GM12878 (cell line): ENCODE data around the gene ARHGEF17. TPM values are rescaled to one million over a fixed set of nuclear protein-coding genes. Genes with fewer than 3 reads are reported as not detected.

Experiments
- ATAC-seq: fragments of 200-7000 bp; cut with Tn5 transposase; 3 replicates; pipeline ENCODE4 v1.9.1; 2020; ENCODE audit warnings: mild to moderate bottlenecking, moderate library complexity
- BruUV-seq: library from RNA; stranded (reverse); fragments of 400-500 nt; replicated peaks from 2 replicates; lab custom pipeline; 2021; lab: Mats Ljungman, UMichigan
- CTCF ChIA-PET: fragments of 300-600 bp; sonication (Branson Sonifier 250); formaldehyde crosslinking; extraction: SDS; loops from one replicate; lab custom pipeline; 2021; ENCODE audit warnings: inconsistent platforms; lab: Yijun Ruan, JAX
- POLR2A ChIA-PET: fragments of 350-600 bp; formaldehyde crosslinking; extraction: SDS; loops from one replicate; lab custom pipeline; 2021; ENCODE audit warnings: inconsistent platforms; lab: Charles Lee
- RAD21 ChIA-PET: fragments of 300-600 bp; sonication (Branson Sonifier 250); formaldehyde crosslinking; loops from one replicate; lab custom pipeline; 2023; ENCODE audit warnings: antibody characterized with exemption; ENCODE audit not compliant: unreplicated experiment; lab: Charles Lee
- SMC1A ChIA-PET: fragments of 300-600 bp; sonication (Branson Sonifier 250); formaldehyde crosslinking; loops from one replicate; lab custom pipeline; 2023; ENCODE audit not compliant: unreplicated experiment, uncharacterized antibody; lab: Charles Lee
- DNase-seq: peaks from one replicate; pipeline ENCODE4 v3.0.0-alpha.2; 2011; ENCODE audit warnings: low read depth, low spot score
- FAIRE-seq: peaks from 3 replicates; lab custom pipeline; 2011; peaks lifted over from hg19 to GRCh38; lab: Jason Lieb, UNC
- H2AFZ ChIP-seq: 2 replicates; pipeline ENCODE4 v1.6.0; 2011; ENCODE audit warnings: low read depth, low read length, control low read depth; ENCODE audit not compliant: control insufficient read depth
- H3K27ac ChIP-seq: 2 replicates; pipeline ENCODE4 v1.5.1; 2011; ENCODE audit warnings: control low read depth; ENCODE audit not compliant: control insufficient read depth, insufficient read depth
- H3K27me3 ChIP-seq, 2 experiments: replicated peaks in 1 of 2; 2 replicates each; pipeline versions ENCODE4 v1.6.0 to v1.6.1; 2011; ENCODE audit warnings: low read length in 1 of 2; ENCODE audit not compliant: control insufficient read depth in 2 of 2, insufficient read depth in 2 of 2
- H3K36me3 ChIP-seq, 2 experiments: 2 replicates each; pipeline ENCODE4 v1.5.1; 2011; ENCODE audit warnings: low read length in 1 of 2; ENCODE audit not compliant: control insufficient read depth in 2 of 2, insufficient read depth in 2 of 2
- H3K4me1 ChIP-seq: 2 replicates; pipeline ENCODE4 v1.6.1; 2011; ENCODE audit warnings: mild to moderate bottlenecking, low read length, moderate library complexity, mixed read lengths; ENCODE audit not compliant: control insufficient read depth, insufficient read depth
- H3K4me2 ChIP-seq: 2 replicates; pipeline ENCODE4 v1.6.0; 2011; ENCODE audit warnings: control low read depth; ENCODE audit not compliant: control insufficient read depth, insufficient read depth
- H3K4me3 ChIP-seq: fragments of 200-600 bp; sonication (generic); 2 replicates; pipeline ENCODE4 v1.5.1; 2016
- H3K79me2 ChIP-seq: 2 replicates; pipeline ENCODE4 v1.6.0; 2011; ENCODE audit warnings: low read length; ENCODE audit not compliant: control insufficient read depth, insufficient read depth
- H3K9ac ChIP-seq: 2 replicates; pipeline ENCODE4 v1.8.0; 2011; ENCODE audit warnings: low read length, control low read depth, mixed read lengths; ENCODE audit not compliant: control insufficient read depth, insufficient read depth
- H3K9me3 ChIP-seq: replicated peaks from 3 replicates; pipeline ENCODE4 v1.5.1; 2011; ENCODE audit warnings: mild to moderate bottlenecking, low read length; ENCODE audit not compliant: control insufficient read depth, insufficient read depth
- H4K20me1 ChIP-seq: 2 replicates; pipeline ENCODE4 v1.6.0; 2011; ENCODE audit not compliant: control insufficient read depth, insufficient read depth
- BMI1 ChIP-seq: fragments of 450-650 bp; IDR thresholded peaks from 2 replicates; pipeline ENCODE4 v1.6.1; 2016; ENCODE audit warnings: mild to moderate bottlenecking, moderate library complexity, borderline replicate concordance
- CBFB ChIP-seq: IDR thresholded peaks from 2 replicates; pipeline ENCODE4 v1.6.1; 2016; ENCODE audit warnings: antibody characterized with exemption, low read depth
- CEBPB ChIP-seq, 2 experiments: fragments of 150-350 bp in 1 of 2; IDR thresholded peaks; 2 replicates each; pipeline ENCODE4 v1.6.1; 2012 to 2014; ENCODE audit warnings: low read depth in 2 of 2, low read length in 2 of 2, borderline replicate concordance in 1 of 2, inconsistent platforms in 1 of 2
- FOXM1 ChIP-seq: IDR thresholded peaks from 2 replicates; pipeline ENCODE4 v1.6.1; 2012; ENCODE audit warnings: low read depth, mild to moderate bottlenecking, inconsistent platforms, low read length, moderate library complexity
- HDAC6 ChIP-seq: fragments of 200-600 bp; sonication (generic); IDR thresholded peaks from one replicate; pipeline ENCODE4 v1.8.0; 2017; ENCODE audit warnings: antibody characterized with exemption; ENCODE audit not compliant: unreplicated experiment
- IKZF1 ChIP-seq: fragments of 450-650 bp; conservative IDR thresholded peaks from 2 replicates; pipeline ENCODE4 v1.6.1; 2017; ENCODE audit warnings: antibody characterized with exemption, mild to moderate bottlenecking
- NBN ChIP-seq: fragments of 450-650 bp; IDR thresholded peaks from 2 replicates; pipeline ENCODE4 v1.6.1; 2016
- SMC3 ChIP-seq: IDR thresholded peaks from 2 replicates; pipeline ENCODE4 v1.6.1; 2011; ENCODE audit warnings: low read length, improper control_type of control experiment, borderline replicate concordance
- SPI1 ChIP-seq: IDR thresholded peaks from 2 replicates; pipeline ENCODE4 v1.6.1; 2011; ENCODE audit warnings: low read depth, mild to moderate bottlenecking, low read length, moderate library complexity, borderline replicate concordance; ENCODE audit not compliant: insufficient read depth
- TCF12 ChIP-seq: IDR thresholded peaks from 2 replicates; pipeline ENCODE4 v1.6.1; 2011; ENCODE audit warnings: low read depth, mild to moderate bottlenecking, low read length
- ZNF207 ChIP-seq: fragments of 450-650 bp; IDR thresholded peaks from 2 replicates; pipeline ENCODE4 v1.6.1; 2014; ENCODE audit warnings: antibody characterized with exemption, mild to moderate bottlenecking, borderline replicate concordance
- ZNF274 ChIP-seq: IDR thresholded peaks from one replicate; pipeline ENCODE4 v1.8.0; 2011; ENCODE audit not compliant: insufficient read length, insufficient read depth
- WGBS: methylation state at CpG from one replicate; pipeline ENCODE4 v1.1.6; 2016; ENCODE audit warnings: low lambda C conversion rate; ENCODE audit not compliant: insufficient replicate concordance, insufficient coverage; ENCODE audit errors: missing lambda C conversion rate; 5-methylcytosine and 5-hydroxymethylcytosine counted together
- in situ Hi-C: fragments of 300-500 bp; cut with MboI; formaldehyde crosslinking; loops from 9 replicates; pipeline ENCODE4 v1.14.3; 2018; ENCODE audit warnings: mixed read lengths
- intact Hi-C: fragments of 100-400 bp; cut with micrococcal nuclease; formaldehyde crosslinking; loops from one replicate; pipeline ENCODE4 v1.14.2; 2022; ENCODE audit not compliant: unreplicated experiment
- polyA plus RNA-seq, 11 experiments: library from polyadenylated mRNA; depleted of rRNA in 4 of 11; unstranded in 6 of 11; stranded (reverse) in 5 of 11; fragments of >200 nt; fragmentation: Nextera tagmentation in 4 of 11; fragmentation: Illumina TruSeq in 1 of 11; extraction: Ambion mirVana in 4 of 11; extraction: Trizol in 1 of 11; gene quantifications; 1 replicate in 1 of 11; 2 replicates in 10 of 11; pipeline versions ENCODE4 v1.2.1 to v1.2.3, GENCODE V29; 2011 to 2016; ENCODE audit warnings: inconsistent platforms in 2 of 11, missing spikeins in 2 of 11, low read depth in 1 of 11
- total RNA-seq, 4 experiments: library from RNA; depleted of rRNA in 3 of 4; stranded (reverse); fragments of >200 nt in 3 of 4; fragmentation: Illumina TruSeq in 1 of 4; extraction: Trizol in 1 of 4; gene quantifications; 2 replicates each; pipeline versions ENCODE4 v1.2.1 to v1.2.3, GENCODE V29; 2013 to 2021
- TF ChIP-seq, protein P1 (sequence below): fragments of 450-650 bp; IDR thresholded peaks from 2 replicates; pipeline ENCODE4 v1.6.1; 2014; ENCODE audit warnings: mild to moderate bottlenecking
- TF ChIP-seq, protein P2 (sequence below): fragments of 450-650 bp; formaldehyde crosslinking; IDR thresholded peaks from 2 replicates; pipeline ENCODE4 v1.5.0; 2022; ENCODE audit warnings: mild to moderate bottlenecking, missing genetic modification characterization
- TF ChIP-seq, protein P3 (sequence below): IDR thresholded peaks from 2 replicates; pipeline ENCODE4 v1.6.1; 2012; ENCODE audit warnings: low read depth, low read length, improper control_type of control experiment
- TF ChIP-seq, protein P4 (sequence below): fragments of 450-650 bp; IDR thresholded peaks from 2 replicates; pipeline ENCODE4 v1.6.1; 2018; ENCODE audit warnings: borderline replicate concordance, mild to moderate bottlenecking; ENCODE audit not compliant: partially characterized antibody

The ARHGEF17 gene
- total and polyA plus RNA-seq, 10 of the 15 experiments (the other 5 are each of a cell fraction or from before 2014, with no cell fraction given): 0.15 to 11.0 (median 1.7) TPM

DNA sequence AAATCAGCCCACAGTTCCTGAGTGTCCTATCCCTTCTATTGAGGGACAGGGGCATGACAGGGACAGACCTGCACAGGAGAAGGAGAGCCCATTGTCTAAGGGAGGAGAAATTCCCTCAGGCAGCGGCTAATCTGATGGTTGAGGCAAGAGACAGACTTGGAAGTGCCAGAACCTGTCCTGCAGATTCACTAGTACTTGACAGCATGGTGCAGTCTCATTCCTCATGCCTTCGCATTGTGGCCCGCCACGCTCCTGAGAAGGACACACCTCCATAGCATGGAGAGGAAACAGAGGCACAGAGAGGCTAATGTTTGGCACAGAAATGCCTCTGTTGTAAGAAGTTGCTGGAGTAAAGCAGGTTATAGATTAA lies 32.7 kb upstream of the ARHGEF17 start:
- Histone ChIP-seq H3K4me2 (no peak overlapping the region), H3K27me3 (no peaks in the 10 kb centered on the region; a peak in 1 of 4 replicates), H4K20me1 (no peaks in the 10 kb centered on the region), H3K4me3 (no peak overlapping the region), H3K27ac (no peak overlapping the region), H3K36me3 (no peaks in the 10 kb centered on the region), H3K9me3 (no peaks in the 10 kb centered on the region)
- intact Hi-C loops: no loop called here
- BruUV-seq: no TSS peak
- ChIA-PET CTCF (interaction anchor here (1.6 kb wide), 1 partner anchor 14 kb away, joined by 6 read pairs; no protein-coding TSS in a partner anchor), SMC1A (interaction anchor here (0.8 kb wide), 1 partner anchor 444 kb away, joined by 3 read pairs; no protein-coding TSS in a partner anchor), POLR2A (no interaction called here)
- WGBS: 74% methylated on average over 4 of the region's 4 CpGs
- FAIRE-seq (no peak), ATAC-seq (no peak)
- no peak for TF ChIP-seq SPI1
- TF ChIP-seq NBN: no peak
- TF ChIP-seq FOXM1: no peak
- TF ChIP-seq CEBPB (IDR thresholded peaks at IDR 0.05; ENCODE audit: borderline replicate concordance in 1 of 2, low read depth in 2 of 2, low read length in 2 of 2): no peak
- no peak for TF ChIP-seq TCF12
- TF ChIP-seq ZNF274: no peak
- no peak for TF ChIP-seq ZNF207
- no peak for TF ChIP-seq IKZF1
- TF ChIP-seq, protein P1, sequence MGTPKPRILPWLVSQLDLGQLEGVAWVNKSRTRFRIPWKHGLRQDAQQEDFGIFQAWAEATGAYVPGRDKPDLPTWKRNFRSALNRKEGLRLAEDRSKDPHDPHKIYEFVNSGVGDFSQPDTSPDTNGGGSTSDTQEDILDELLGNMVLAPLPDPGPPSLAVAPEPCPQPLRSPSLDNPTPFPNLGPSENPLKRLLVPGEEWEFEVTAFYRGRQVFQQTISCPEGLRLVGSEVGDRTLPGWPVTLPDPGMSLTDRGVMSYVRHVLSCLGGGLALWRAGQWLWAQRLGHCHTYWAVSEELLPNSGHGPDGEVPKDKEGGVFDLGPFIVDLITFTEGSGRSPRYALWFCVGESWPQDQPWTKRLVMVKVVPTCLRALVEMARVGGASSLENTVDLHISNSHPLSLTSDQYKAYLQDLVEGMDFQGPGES: no peak
- TF ChIP-seq, protein P2, sequence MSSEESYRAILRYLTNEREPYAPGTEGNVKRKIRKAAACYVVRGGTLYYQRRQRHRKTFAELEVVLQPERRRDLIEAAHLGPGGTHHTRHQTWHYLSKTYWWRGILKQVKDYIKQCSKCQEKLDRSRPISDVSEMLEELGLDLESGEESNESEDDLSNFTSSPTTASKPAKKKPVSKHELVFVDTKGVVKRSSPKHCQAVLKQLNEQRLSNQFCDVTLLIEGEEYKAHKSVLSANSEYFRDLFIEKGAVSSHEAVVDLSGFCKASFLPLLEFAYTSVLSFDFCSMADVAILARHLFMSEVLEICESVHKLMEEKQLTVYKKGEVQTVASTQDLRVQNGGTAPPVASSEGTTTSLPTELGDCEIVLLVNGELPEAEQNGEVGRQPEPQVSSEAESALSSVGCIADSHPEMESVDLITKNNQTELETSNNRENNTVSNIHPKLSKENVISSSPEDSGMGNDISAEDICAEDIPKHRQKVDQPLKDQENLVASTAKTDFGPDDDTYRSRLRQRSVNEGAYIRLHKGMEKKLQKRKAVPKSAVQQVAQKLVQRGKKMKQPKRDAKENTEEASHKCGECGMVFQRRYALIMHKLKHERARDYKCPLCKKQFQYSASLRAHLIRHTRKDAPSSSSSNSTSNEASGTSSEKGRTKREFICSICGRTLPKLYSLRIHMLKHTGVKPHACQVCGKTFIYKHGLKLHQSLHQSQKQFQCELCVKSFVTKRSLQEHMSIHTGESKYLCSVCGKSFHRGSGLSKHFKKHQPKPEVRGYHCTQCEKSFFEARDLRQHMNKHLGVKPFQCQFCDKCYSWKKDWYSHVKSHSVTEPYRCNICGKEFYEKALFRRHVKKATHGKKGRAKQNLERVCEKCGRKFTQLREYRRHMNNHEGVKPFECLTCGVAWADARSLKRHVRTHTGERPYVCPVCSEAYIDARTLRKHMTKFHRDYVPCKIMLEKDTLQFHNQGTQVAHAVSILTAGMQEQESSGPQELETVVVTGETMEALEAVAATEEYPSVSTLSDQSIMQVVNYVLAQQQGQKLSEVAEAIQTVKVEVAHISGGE (CRISPR knock-in tag): no peak
- no peak for TF ChIP-seq BMI1
- TF ChIP-seq, protein P3, sequence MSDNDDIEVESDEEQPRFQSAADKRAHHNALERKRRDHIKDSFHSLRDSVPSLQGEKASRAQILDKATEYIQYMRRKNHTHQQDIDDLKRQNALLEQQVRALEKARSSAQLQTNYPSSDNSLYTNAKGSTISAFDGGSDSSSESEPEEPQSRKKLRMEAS: no peak
- TF ChIP-seq SMC3: no peak
- TF ChIP-seq, protein P4, sequence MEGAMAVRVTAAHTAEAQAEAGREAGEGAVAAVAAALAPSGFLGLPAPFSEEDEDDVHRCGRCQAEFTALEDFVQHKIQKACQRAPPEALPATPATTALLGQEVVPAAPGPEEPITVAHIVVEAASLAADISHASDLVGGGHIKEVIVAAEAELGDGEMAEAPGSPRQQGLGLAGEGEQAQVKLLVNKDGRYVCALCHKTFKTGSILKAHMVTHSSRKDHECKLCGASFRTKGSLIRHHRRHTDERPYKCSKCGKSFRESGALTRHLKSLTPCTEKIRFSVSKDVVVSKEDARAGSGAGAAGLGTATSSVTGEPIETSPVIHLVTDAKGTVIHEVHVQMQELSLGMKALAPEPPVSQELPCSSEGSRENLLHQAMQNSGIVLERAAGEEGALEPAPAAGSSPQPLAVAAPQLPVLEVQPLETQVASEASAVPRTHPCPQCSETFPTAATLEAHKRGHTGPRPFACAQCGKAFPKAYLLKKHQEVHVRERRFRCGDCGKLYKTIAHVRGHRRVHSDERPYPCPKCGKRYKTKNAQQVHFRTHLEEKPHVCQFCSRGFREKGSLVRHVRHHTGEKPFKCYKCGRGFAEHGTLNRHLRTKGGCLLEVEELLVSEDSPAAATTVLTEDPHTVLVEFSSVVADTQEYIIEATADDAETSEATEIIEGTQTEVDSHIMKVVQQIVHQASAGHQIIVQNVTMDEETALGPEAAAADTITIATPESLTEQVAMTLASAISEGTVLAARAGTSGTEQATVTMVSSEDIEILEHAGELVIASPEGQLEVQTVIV: no peak
- no peak for TF ChIP-seq HDAC6
- no peak for TF ChIP-seq CBFB
- TF ChIP-seq, all 136 proteins: peak for 0
- in situ Hi-C loops: no loop called here
- peaks cover 25% of the 10 kb centered on the region for H3K4me1 ChIP-seq
- no peaks in the 10 kb centered on the region for H3K79me2 ChIP-seq
- no peak for DNase-seq
- no peak overlapping the region for H2AFZ ChIP-seq
- H3K9ac ChIP-seq: no peak overlapping the region
- RAD21 ChIA-PET: no interaction called here
